CD1c-positive myeloid dendritic cell (primary cell): Measurements from ENCODE around the gene CEP83.

Source experiments
- DNase-seq: peaks from one replicate; pipeline ENCODE4 v3.0.0-alpha.2; 2016; ENCODE audit errors: extremely low spot score

CEP83 gene

GRCh38 chr12:94305130-94305957 lies 154.3 kb downstream of the CEP83 start:
- DNase-seq = peak; percentile 43

GRCh38 chr12:94304566-94305061 lies 155.1 kb downstream of the CEP83 start:
- no peak for DNase-seq

GRCh38 chr12:94304012-94304411 lies 155.7 kb downstream of the CEP83 start:
- no peak for DNase-seq

GRCh38 chr12:94299846-94300245 lies 159.8 kb downstream of the CEP83 start:
- no peak for DNase-seq

- DNase-seq = no peak
Observed at GRCh38 chr12:94297876-94298505, 161.7 kb downstream of the CEP83 start.

GRCh38 chr12:94297096-94297699 lies 162.5 kb downstream of the CEP83 start:
- no peak for DNase-seq

GRCh38 chr12:94290353-94290752 lies 169.3 kb downstream of the CEP83 start:
- no peak for DNase-seq

- DNase-seq = no peak
Observed at GRCh38 chr12:94289461-94290312, 170.0 kb downstream of the CEP83 start.

GRCh38 chr12:94287245-94287628 lies 172.4 kb downstream of the CEP83 start:
- DNase-seq = no peak

GRCh38 chr12:94286583-94287244 lies 173.0 kb downstream of the CEP83 start:
- DNase-seq = no peak

- DNase-seq = no peak
Observed at GRCh38 chr12:94285943-94286582, 173.6 kb downstream of the CEP83 start.

- DNase-seq = no peak
Observed at GRCh38 chr12:94284859-94285258, 174.8 kb downstream of the CEP83 start.

GRCh38 chr12:94284046-94284445 lies 175.6 kb downstream of the CEP83 start:
- no peak for DNase-seq

- peak; percentile 35 for DNase-seq
Observed at GRCh38 chr12:94282675-94283074, 177.0 kb downstream of the CEP83 start.

- DNase-seq = no peak
Observed at GRCh38 chr12:94280063-94280462, 179.6 kb downstream of the CEP83 start.

GRCh38 chr12:94277426-94278000 lies 182.2 kb downstream of the CEP83 start:
- no peak for DNase-seq

GRCh38 chr12:94276725-94277124 lies 182.9 kb downstream of the CEP83 start:
- no peak for DNase-seq

- DNase-seq = no peak
Observed at GRCh38 chr12:94273272-94273671, 186.4 kb downstream of the CEP83 start.

GRCh38 chr12:94272280-94272679 lies 187.4 kb downstream of the CEP83 start:
- peak; percentile 30 for DNase-seq

GRCh38 chr12:94271351-94271750 lies 188.3 kb downstream of the CEP83 start:
- peak; percentile 14 for DNase-seq
